HEK293 (cell line): ENCODE measurements around the gene BATF3.

ENCODE experiments used
- CTCF ChIA-PET: fragments of 350-600 bp; formaldehyde crosslinking; extraction: SDS; loops from one replicate; lab custom pipeline; 2021; ENCODE audit warnings: antibody characterized with exemption; lab: Yijun Ruan, JAX
- POLR2A ChIA-PET: fragments of 300-600 bp; formaldehyde crosslinking; extraction: SDS; loops from one replicate; lab custom pipeline; 2020; ENCODE audit warnings: antibody characterized with exemption, inconsistent platforms; lab: Yijun Ruan, JAX
- H3K27ac ChIP-seq: fragments of 200-500 bp; sonication (Bioruptor generic); 2 replicates; pipeline ENCODE4 v1.5.1; 2014; ENCODE audit warnings: low read depth, low read length, control low read depth, inconsistent platforms; ENCODE audit errors: extremely low read depth
- H3K36me3 ChIP-seq, 2 experiments: fragments of 200-500 bp in 1 of 2; sonication (Bioruptor generic) in 1 of 2; 1 replicate in 1 of 2; 2 replicates in 1 of 2; pipeline ENCODE4 v1.5.1; 2014 to 2017; ENCODE audit warnings: inconsistent platforms in 2 of 2, low read length in 2 of 2; ENCODE audit not compliant: control insufficient read depth in 2 of 2, insufficient read depth in 1 of 2
- H3K4me1 ChIP-seq: fragments of 200-500 bp; sonication (Bioruptor generic); 2 replicates; pipeline ENCODE4 v1.5.1; 2014; ENCODE audit warnings: mild to moderate bottlenecking, low read length, inconsistent platforms; ENCODE audit not compliant: control insufficient read depth, insufficient read depth
- H3K4me3 ChIP-seq: 2 replicates; pipeline ENCODE4 v1.5.1; 2011; ENCODE audit warnings: low read depth, mild to moderate bottlenecking, control low read depth, low read length, moderate library complexity
- H3K9me3 ChIP-seq: fragments of 200-500 bp; sonication (Bioruptor generic); 2 replicates; pipeline ENCODE4 v1.5.1; 2014; ENCODE audit warnings: low read depth, low read length, inconsistent platforms; ENCODE audit not compliant: control insufficient read depth, insufficient read depth
- AEBP2 ChIP-seq: fragments of 450-650 bp; formaldehyde crosslinking; IDR thresholded peaks from 2 replicates; pipeline ENCODE4 v1.5.1; 2016; ENCODE audit warnings: missing biosample characterization, missing genetic modification characterization, borderline replicate concordance
- KLF10 ChIP-seq: fragments of 450-650 bp; IDR thresholded peaks from 2 replicates; pipeline ENCODE4 v1.5.1; 2018; ENCODE audit warnings: missing biosample characterization, mild to moderate bottlenecking, missing genetic modification characterization
- PRDM1 ChIP-seq: fragments of 450-650 bp; formaldehyde crosslinking; IDR thresholded peaks from 2 replicates; pipeline ENCODE4; 2016; ENCODE audit warnings: missing biosample characterization, missing genetic modification characterization
- PRDM6 ChIP-seq: fragments of 450-650 bp; formaldehyde crosslinking; IDR thresholded peaks from 2 replicates; pipeline ENCODE4 v1.5.1; 2017; ENCODE audit warnings: missing biosample characterization, missing genetic modification characterization
- REST ChIP-seq: fragments of 450-650 bp; formaldehyde crosslinking; IDR thresholded peaks from 2 replicates; pipeline ENCODE4 v1.5.1; 2016; ENCODE audit warnings: missing biosample characterization, missing genetic modification characterization
- TRIM28 ChIP-seq: IDR thresholded peaks from 2 replicates; pipeline ENCODE4 v1.6.1; 2011; ENCODE audit warnings: low read length, control low read depth, borderline replicate concordance
- WT1 ChIP-seq: fragments of 450-650 bp; formaldehyde crosslinking; IDR thresholded peaks from 2 replicates; pipeline ENCODE4 v1.5.1; 2016; ENCODE audit warnings: missing biosample characterization, missing genetic modification characterization
- ZBTB44 ChIP-seq: fragments of 450-650 bp; IDR thresholded peaks from 2 replicates; pipeline ENCODE4 v1.5.1; 2018; ENCODE audit warnings: missing biosample characterization, mild to moderate bottlenecking, missing genetic modification characterization
- ZNF18 ChIP-seq: fragments of 450-650 bp; formaldehyde crosslinking; IDR thresholded peaks from 2 replicates; pipeline ENCODE4 v1.5.1; 2016; ENCODE audit warnings: missing biosample characterization, missing genetic modification characterization
- ZNF37A ChIP-seq: fragments of 450-650 bp; IDR thresholded peaks from 2 replicates; pipeline ENCODE4 v1.5.1; 2018; ENCODE audit warnings: missing biosample characterization, missing genetic modification characterization
- ZNF404 ChIP-seq: fragments of 450-650 bp; formaldehyde crosslinking; IDR thresholded peaks from 2 replicates; pipeline ENCODE4 v1.5.1; 2017; ENCODE audit warnings: missing biosample characterization, missing genetic modification characterization
- ZNF544 ChIP-seq: fragments of 450-650 bp; formaldehyde crosslinking; IDR thresholded peaks from 2 replicates; pipeline ENCODE4 v1.5.0; 2017; ENCODE audit warnings: missing biosample characterization, missing genetic modification characterization
- ZSCAN30 ChIP-seq: fragments of 450-650 bp; IDR thresholded peaks from 2 replicates; pipeline ENCODE4 v1.5.1; 2018; ENCODE audit warnings: missing biosample characterization, mild to moderate bottlenecking, missing genetic modification characterization, moderate library complexity

Gene BATF3

GRCh38 chr1:212738330-212738729, 38.7 kb upstream of the BATF3 start:
- Histone ChIP-seq H3K4me3 (no peak overlapping the region), H3K36me3 (peaks cover 0 to 9% of the 10 kb centered on the region in 2 experiments; a peak in 1 of 3 replicates), H3K4me1 (no peaks in the 10 kb centered on the region), H3K9me3 (no peaks in the 10 kb centered on the region), H3K27ac (no peak overlapping the region)
- ChIA-PET POLR2A (no interaction called here), CTCF (interaction anchor here (0.7 to 7.6 kb wide), 5 partner anchors 11 to 172 kb away, joined by 3 to 73 read pairs (median 3); no protein-coding TSS in a partner anchor)
- no peak for TF ChIP-seq PRDM1 (tag by site-specific recombination)
- no peak for TF ChIP-seq ZNF404 (tag by site-specific recombination)
- no peak for TF ChIP-seq WT1
- TF ChIP-seq ZNF18 (tag by site-specific recombination), result no peak
- TF ChIP-seq ZSCAN30, result no peak
- TF ChIP-seq PRDM6 (tag by site-specific recombination), result 0 out of 2 replicates have a peak, but pooled peaks have one; percentile 9
- TF ChIP-seq REST, result peak; percentile 61

- CTCF ChIA-PET, result interaction anchor here (0.7 to 7.6 kb wide), 9 partner anchors 12 to 703 kb away, joined by 3 to 73 read pairs (median 3); partner anchors contain the start of genes DTL and INTS7
- TF ChIP-seq ZNF37A (tag by site-specific recombination) (peak; percentile 61; the same call in 1 of the 2 replicates), ZBTB44 (peak; percentile 52), PRDM6 (tag by site-specific recombination) (peak; percentile 34; the same call in 1 of the 2 replicates), TRIM28 (no peak), ZNF544 (tag by site-specific recombination) (0 out of 2 replicates have a peak, but pooled peaks have one; percentile 43), KLF10 (tag by site-specific recombination) (peak; percentile 50; the same call in 1 of the 2 replicates), AEBP2 (tag by site-specific recombination) (no peak)
- TF ChIP-seq, all 188 proteins: peak for 5
- H3K9me3 ChIP-seq, result no peaks in the 10 kb centered on the region
- no peak overlapping the region for H3K27ac ChIP-seq
- POLR2A ChIA-PET, result no interaction called here
- H3K36me3 ChIP-seq, result peaks cover 0 to 9% of the 10 kb centered on the region in 2 experiments; a peak in 1 of 3 replicates
- H3K4me1 ChIP-seq, result no peaks in the 10 kb centered on the region
- no peak overlapping the region for H3K4me3 ChIP-seq
These were observed 37.9 kb upstream of the BATF3 start for GRCh38 chr1:212737559-212737958.
